OCI-LY1 (cell line): Measurements from ENCODE around the gene HPD.

ENCODE experiments used
- H2AFZ ChIP-seq: fragments of 200-600 bp; sonication (generic), shearing (Covaris generic); 2 replicates; pipeline ENCODE4 v1.6.0; 2014; ENCODE audit warnings: antibody characterized with exemption, mild to moderate bottlenecking, low read length
- H3F3A ChIP-seq: fragments of 200-600 bp; sonication (generic), shearing (Covaris generic); 2 replicates; pipeline ENCODE4 v1.6.0; 2014; ENCODE audit warnings: mild to moderate bottlenecking, antibody characterized with exemption, low read length, moderate library complexity; ENCODE audit not compliant: insufficient read depth
- H3K27ac ChIP-seq: fragments of 200-600 bp; sonication (generic); 2 replicates; pipeline ENCODE4 v1.5.1; 2014; ENCODE audit warnings: low read length, mixed run types, mild to moderate bottlenecking, low read depth; ENCODE audit not compliant: poor library complexity, severe bottlenecking
- H3K27me3 ChIP-seq: fragments of 200-600 bp; sonication (generic); 2 replicates; pipeline ENCODE4 v1.6.0; 2014; ENCODE audit warnings: antibody characterized with exemption, mild to moderate bottlenecking, low read length, moderate library complexity; ENCODE audit not compliant: insufficient read depth
- H3K36me3 ChIP-seq: fragments of 200-600 bp; sonication (generic); 2 replicates; pipeline ENCODE4 v1.6.1; 2014; ENCODE audit warnings: mild to moderate bottlenecking, antibody characterized with exemption, low read length, moderate library complexity, mixed read lengths; ENCODE audit not compliant: insufficient read depth
- H3K4me1 ChIP-seq: fragments of 200-600 bp; sonication (generic); 2 replicates; pipeline ENCODE4 v1.5.1; 2014; ENCODE audit warnings: mild to moderate bottlenecking, low read length, moderate library complexity; ENCODE audit not compliant: insufficient read depth, severe bottlenecking
- H3K4me2 ChIP-seq: fragments of 200-600 bp; sonication (generic), shearing (Covaris generic); 2 replicates; pipeline ENCODE4 v1.6.1; 2014; ENCODE audit warnings: low read length
- H3K4me3 ChIP-seq: fragments of 200-600 bp; sonication (generic); 2 replicates; pipeline ENCODE4 v1.5.1; 2014; ENCODE audit warnings: low read length, low read depth, mild to moderate bottlenecking, mixed read lengths; ENCODE audit not compliant: poor library complexity, severe bottlenecking
- H3K79me2 ChIP-seq: fragments of 200-600 bp; shearing (Covaris generic); 2 replicates; pipeline ENCODE4 v1.6.1; 2016; ENCODE audit warnings: mixed run types, low read length, mixed read lengths; ENCODE audit not compliant: insufficient read depth
- H3K9ac ChIP-seq: fragments of 200-600 bp; sonication (generic), shearing (Covaris generic); 2 replicates; pipeline ENCODE4 v1.6.1; 2014; ENCODE audit warnings: mild to moderate bottlenecking, low read length, mixed read lengths
- H3K9me2 ChIP-seq: fragments of 200-600 bp; sonication (generic), shearing (Covaris generic); 2 replicates; pipeline ENCODE4 v1.6.1; 2014; ENCODE audit warnings: low read depth, mild to moderate bottlenecking, low read length, mixed read lengths
- H3K9me3 ChIP-seq: fragments of 200-600 bp; shearing (Covaris generic); 2 replicates; pipeline ENCODE4 v1.6.1; 2014; ENCODE audit warnings: low read length, mixed read lengths
- H4K20me1 ChIP-seq: fragments of 200-600 bp; sonication (generic), shearing (Covaris generic); 2 replicates; pipeline ENCODE4 v1.6.0; 2016; ENCODE audit warnings: mild to moderate bottlenecking, low read length; ENCODE audit not compliant: insufficient read depth
- EZH2 ChIP-seq: fragments of 200-600 bp; sonication (generic), shearing (Covaris generic); IDR thresholded peaks from 2 replicates; pipeline ENCODE4 v1.8.0; 2017; ENCODE audit warnings: borderline replicate concordance, mixed run types, mild to moderate bottlenecking, antibody characterized with exemption, low read length, moderate library complexity, mixed read lengths
- TF ChIP-seq, protein P1 (sequence below): fragments of 200-600 bp; sonication (generic), shearing (Covaris generic); IDR thresholded peaks from 2 replicates; pipeline ENCODE4 v1.5.1; 2017; ENCODE audit warnings: mild to moderate bottlenecking, antibody characterized with exemption, low read length, moderate library complexity, mixed read lengths

HPD gene

DNA sequence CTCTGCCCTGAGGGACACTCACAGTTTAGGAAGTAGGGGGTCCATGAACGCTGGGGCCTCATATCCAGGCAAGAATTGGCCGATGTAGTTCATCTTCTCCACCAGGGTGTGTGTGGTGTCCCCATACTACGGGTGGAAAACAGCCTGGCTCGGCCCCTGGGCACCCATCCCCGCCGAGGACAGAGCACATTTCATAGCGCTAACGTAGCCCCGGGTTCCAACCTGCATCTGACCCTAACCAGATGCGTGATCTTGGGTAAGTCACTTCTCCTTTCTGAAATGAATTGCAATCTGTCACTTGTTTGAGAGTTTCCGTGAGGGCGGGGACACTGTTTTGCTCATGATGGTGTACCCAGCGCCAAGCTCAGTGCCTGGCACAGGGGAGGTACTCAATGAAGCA, 9.0 kb downstream of the HPD start:
- H3K4me3 ChIP-seq = no peak overlapping the region
- H3K9me2 ChIP-seq = no peaks in the 10 kb centered on the region
- H3F3A ChIP-seq = no peaks in the 10 kb centered on the region
- peak overlapping the region; percentile 8; the same call in 1 of the 2 replicates for H3K4me2 ChIP-seq
- peaks cover 17% of the 10 kb centered on the region for H3K4me1 ChIP-seq
- TF ChIP-seq, protein P1, sequence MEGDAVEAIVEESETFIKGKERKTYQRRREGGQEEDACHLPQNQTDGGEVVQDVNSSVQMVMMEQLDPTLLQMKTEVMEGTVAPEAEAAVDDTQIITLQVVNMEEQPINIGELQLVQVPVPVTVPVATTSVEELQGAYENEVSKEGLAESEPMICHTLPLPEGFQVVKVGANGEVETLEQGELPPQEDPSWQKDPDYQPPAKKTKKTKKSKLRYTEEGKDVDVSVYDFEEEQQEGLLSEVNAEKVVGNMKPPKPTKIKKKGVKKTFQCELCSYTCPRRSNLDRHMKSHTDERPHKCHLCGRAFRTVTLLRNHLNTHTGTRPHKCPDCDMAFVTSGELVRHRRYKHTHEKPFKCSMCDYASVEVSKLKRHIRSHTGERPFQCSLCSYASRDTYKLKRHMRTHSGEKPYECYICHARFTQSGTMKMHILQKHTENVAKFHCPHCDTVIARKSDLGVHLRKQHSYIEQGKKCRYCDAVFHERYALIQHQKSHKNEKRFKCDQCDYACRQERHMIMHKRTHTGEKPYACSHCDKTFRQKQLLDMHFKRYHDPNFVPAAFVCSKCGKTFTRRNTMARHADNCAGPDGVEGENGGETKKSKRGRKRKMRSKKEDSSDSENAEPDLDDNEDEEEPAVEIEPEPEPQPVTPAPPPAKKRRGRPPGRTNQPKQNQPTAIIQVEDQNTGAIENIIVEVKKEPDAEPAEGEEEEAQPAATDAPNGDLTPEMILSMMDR = no peak
- no peak for TF ChIP-seq EZH2
- H3K79me2 ChIP-seq = no peaks in the 10 kb centered on the region
- H2AFZ ChIP-seq = no peak overlapping the region
- no peaks in the 10 kb centered on the region for H4K20me1 ChIP-seq
- H3K9ac ChIP-seq = no peak overlapping the region
- no peaks in the 10 kb centered on the region for H3K36me3 ChIP-seq
- H3K9me3 ChIP-seq = no peaks in the 10 kb centered on the region
- H3K27me3 ChIP-seq = no peaks in the 10 kb centered on the region
- H3K27ac ChIP-seq = peak overlapping the region; percentile 48

DNA sequence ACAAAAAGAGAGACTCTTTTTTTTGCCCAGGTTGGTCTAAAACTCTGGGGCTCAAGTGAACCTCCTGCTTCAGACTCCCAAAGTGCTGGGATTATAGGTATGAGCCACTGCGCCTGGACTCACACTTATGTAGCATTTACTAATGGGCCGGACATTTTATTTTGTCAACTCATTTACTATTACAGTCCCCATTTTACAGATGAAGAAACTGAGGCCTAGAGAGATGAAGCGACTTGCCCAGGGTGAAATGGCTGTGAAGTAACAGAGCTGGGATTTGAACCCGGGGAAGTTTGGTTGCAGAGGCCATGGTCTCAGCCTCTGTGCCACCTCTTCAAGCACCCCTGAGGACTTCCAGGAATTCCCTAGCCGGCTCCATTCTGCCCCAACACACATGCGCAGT, 9.4 kb downstream of the HPD start:
- TF ChIP-seq EZH2 = no peak
- TF ChIP-seq, protein P1 = no peak
- peaks cover 17% of the 10 kb centered on the region for H3K4me1 ChIP-seq
- peak overlapping the region; percentile 8; the same call in 1 of the 2 replicates for H3K4me2 ChIP-seq
- no peak overlapping the region for H2AFZ ChIP-seq
- H3K79me2 ChIP-seq = no peaks in the 10 kb centered on the region
- no peaks in the 10 kb centered on the region for H4K20me1 ChIP-seq
- no peaks in the 10 kb centered on the region for H3K36me3 ChIP-seq
- no peaks in the 10 kb centered on the region for H3K9me3 ChIP-seq
- H3F3A ChIP-seq = no peaks in the 10 kb centered on the region
- H3K27ac ChIP-seq = peak overlapping the region; percentile 48
- no peak overlapping the region for H3K9ac ChIP-seq
- H3K9me2 ChIP-seq = no peaks in the 10 kb centered on the region
- H3K4me3 ChIP-seq = no peak overlapping the region
- H3K27me3 ChIP-seq = no peaks in the 10 kb centered on the region

DNA sequence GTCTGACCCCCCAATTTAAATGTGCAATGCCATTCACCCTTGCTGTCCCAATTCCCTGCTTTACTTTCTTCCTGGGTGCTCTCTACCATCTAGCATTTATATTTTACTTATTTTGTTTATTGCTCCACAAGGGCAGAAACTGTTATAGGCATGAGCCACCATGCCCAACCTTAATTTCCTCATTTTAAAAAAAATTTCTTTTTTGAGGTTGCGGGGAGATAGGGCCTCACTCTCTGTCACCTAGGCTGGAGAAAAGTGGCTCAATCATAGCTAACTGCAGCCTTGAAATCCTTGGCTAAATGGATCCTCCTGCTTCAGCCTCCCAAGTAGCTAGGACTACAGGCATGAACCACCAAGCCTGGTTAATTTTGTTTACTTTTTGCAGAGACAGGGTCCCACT, 13.0 kb downstream of the HPD start:
- Histone ChIP-seq H3K9me3 (no peaks in the 10 kb centered on the region), H3K4me2 (no peak overlapping the region), H3K27me3 (no peaks in the 10 kb centered on the region), H3F3A (no peaks in the 10 kb centered on the region), H3K27ac (peak overlapping the region; percentile 23), H2AFZ (no peak overlapping the region), H3K9me2 (no peaks in the 10 kb centered on the region), H4K20me1 (no peaks in the 10 kb centered on the region), H3K36me3 (no peaks in the 10 kb centered on the region), H3K4me1 (peaks cover 17% of the 10 kb centered on the region), H3K79me2 (no peaks in the 10 kb centered on the region), H3K4me3 (no peak overlapping the region), H3K9ac (no peak overlapping the region)
- TF ChIP-seq EZH2 = no peak
- TF ChIP-seq, protein P1 = no peak
